Mucosa of stomach (tissue), 1 donor: ENCODE measurements around the gene LCE2A.
"Not testable (repeated sequence)": the region's sequence is repeated elsewhere in the genome, so short reads cannot be mapped to it uniquely, and the experiment has no call there.

Experiments
- H3K27me3 ChIP-seq: one replicate; pipeline ENCODE4 v1.7.0; 2013; ENCODE audit warnings: mild to moderate bottlenecking, low read length; ENCODE audit not compliant: control insufficient read depth, insufficient read depth
- H3K36me3 ChIP-seq: one replicate; pipeline ENCODE4 v1.7.0; 2013; ENCODE audit warnings: low read length; ENCODE audit not compliant: control insufficient read depth, insufficient read depth
- H3K4me1 ChIP-seq: one replicate; pipeline ENCODE4 v1.7.0; 2013; ENCODE audit warnings: mild to moderate bottlenecking, low read length; ENCODE audit not compliant: control insufficient read depth, insufficient read depth
- H3K4me3 ChIP-seq: one replicate; pipeline ENCODE4 v1.7.0; 2013; ENCODE audit warnings: low read length
- H3K9ac ChIP-seq: one replicate; pipeline ENCODE4 v1.7.0; 2013; ENCODE audit warnings: mild to moderate bottlenecking, low read length, moderate library complexity
- H3K9me3 ChIP-seq: one replicate; pipeline ENCODE4 v1.7.0; 2013; ENCODE audit warnings: mild to moderate bottlenecking, low read length, moderate library complexity; ENCODE audit not compliant: control insufficient read depth
- donor health status: Pancreatic carcinoma.

LCE2A gene

GRCh38 chr1:152697701-152698600 is at the start of gene LCE2A:
TSS of gene LCE2A (plus strand) at chr1:152698345. CDS start at chr1:152698902, 557 bp downstream.
- Histone ChIP-seq H3K4me3 (no peak within 1 kb of the TSS), H3K27me3 (no peaks in the 10 kb centered on the region), H3K9ac (no peak within 1 kb of the TSS), H3K9me3 (no peaks in the 10 kb centered on the region), H3K4me1 (no peaks in the 10 kb centered on the region), H3K36me3 (no peaks in the 10 kb centered on the region)

GRCh38 chr1:152654110-152654509 is 44.0 kb upstream of the LCE2A start:
- H3K4me3 ChIP-seq: no peak overlapping the region
- no peaks in the 10 kb centered on the region for H3K27me3 ChIP-seq
- H3K9ac ChIP-seq: no peak overlapping the region

GRCh38 chr1:152656459-152656858 is 41.7 kb upstream of the LCE2A start:
- Histone ChIP-seq H3K9me3 (no peaks in the 10 kb centered on the region), H3K9ac (no peak overlapping the region), H3K36me3 (no peaks in the 10 kb centered on the region), H3K4me1 (no peaks in the 10 kb centered on the region), H3K27me3 (no peaks in the 10 kb centered on the region), H3K4me3 (no peak overlapping the region)

More at GRCh38 chr1:152654110-152654509, 44.0 kb upstream of the LCE2A start:
- Histone ChIP-seq H3K36me3 (no peaks in the 10 kb centered on the region), H3K4me1 (no peaks in the 10 kb centered on the region), H3K9me3 (no peaks in the 10 kb centered on the region)

GRCh38 chr1:152657677-152658076 is 40.5 kb upstream of the LCE2A start:
- H3K4me3 ChIP-seq: no peak overlapping the region
- no peaks in the 10 kb centered on the region for H3K36me3 ChIP-seq
- H3K27me3 ChIP-seq: no peaks in the 10 kb centered on the region
- H3K9me3 ChIP-seq: no peaks in the 10 kb centered on the region
- H3K4me1 ChIP-seq: no peaks in the 10 kb centered on the region
- no peak overlapping the region for H3K9ac ChIP-seq

GRCh38 chr1:152658649-152659048 is 39.5 kb upstream of the LCE2A start:
- Histone ChIP-seq H3K4me3 (no peak overlapping the region), H3K9me3 (no peaks in the 10 kb centered on the region)

GRCh38 chr1:152663098-152663497 is 35.0 kb upstream of the LCE2A start, which contains the start of gene LCE2D:
TSS of gene LCE2D (plus strand) at chr1:152663380. CDS start at chr1:152664106, 726 bp downstream.
- Histone ChIP-seq H3K27me3 (no peaks in the 10 kb centered on the region), H3K4me1 (no peaks in the 10 kb centered on the region), H3K9me3 (no peaks in the 10 kb centered on the region), H3K36me3 (no peaks in the 10 kb centered on the region), H3K4me3 (no peak within 1 kb of the TSS), H3K9ac (no peak within 1 kb of the TSS)

More at GRCh38 chr1:152658649-152659048, 39.5 kb upstream of the LCE2A start:
- Histone ChIP-seq H3K9ac (no peak overlapping the region), H3K36me3 (no peaks in the 10 kb centered on the region), H3K4me1 (no peaks in the 10 kb centered on the region), H3K27me3 (no peaks in the 10 kb centered on the region)

- not testable (repeated sequence) for H3K9ac ChIP-seq, H3K27me3 ChIP-seq, H3K4me3 ChIP-seq, H3K9me3 ChIP-seq, H3K36me3 ChIP-seq, H3K4me1 ChIP-seq
Measured at GRCh38 chr1:152666171-152666570, 32.0 kb upstream of the LCE2A start.

- Histone ChIP-seq H3K4me3 (no peak overlapping the region), H3K9me3 (no peaks in the 10 kb centered on the region), H3K27me3 (no peaks in the 10 kb centered on the region), H3K36me3 (no peaks in the 10 kb centered on the region), H3K4me1 (no peaks in the 10 kb centered on the region), H3K9ac (no peak overlapping the region)
Measured at GRCh38 chr1:152667648-152668047, 30.5 kb upstream of the LCE2A start.

GRCh38 chr1:152673016-152673415 is 25.1 kb upstream of the LCE2A start:
- Histone ChIP-seq H3K4me3 (no peak overlapping the region), H3K27me3 (no peaks in the 10 kb centered on the region), H3K36me3 (no peaks in the 10 kb centered on the region), H3K9ac (no peak overlapping the region), H3K4me1 (no peaks in the 10 kb centered on the region), H3K9me3 (no peaks in the 10 kb centered on the region)

- H3K4me3 ChIP-seq, H3K9ac ChIP-seq, H3K9me3 ChIP-seq, H3K36me3 ChIP-seq, H3K4me1 ChIP-seq, H3K27me3 ChIP-seq: not testable (repeated sequence)
Measured at GRCh38 chr1:152674983-152675382, 23.2 kb upstream of the LCE2A start, which contains the start of gene LCE2C. TSS of gene LCE2C (plus strand) at chr1:152675279. CDS start at chr1:152676016, 737 bp downstream.

- no peaks in the 10 kb centered on the region for H3K9me3 ChIP-seq
- H3K27me3 ChIP-seq: no peaks in the 10 kb centered on the region
- no peaks in the 10 kb centered on the region for H3K36me3 ChIP-seq
- no peak overlapping the region for H3K9ac ChIP-seq
- H3K4me1 ChIP-seq: no peaks in the 10 kb centered on the region
- no peak overlapping the region for H3K4me3 ChIP-seq
Measured at GRCh38 chr1:152679459-152679858, 18.7 kb upstream of the LCE2A start.

- H3K9me3 ChIP-seq: no peaks in the 10 kb centered on the region
- H3K4me3 ChIP-seq: no peak overlapping the region
- no peaks in the 10 kb centered on the region for H3K27me3 ChIP-seq
- no peak overlapping the region for H3K9ac ChIP-seq
- H3K36me3 ChIP-seq: no peaks in the 10 kb centered on the region
- H3K4me1 ChIP-seq: no peaks in the 10 kb centered on the region
Measured at GRCh38 chr1:152681616-152682015, 16.5 kb upstream of the LCE2A start.
